HG03342 (cell line): ENCODE measurements around the gene KRT8.
"Not testable (repeated sequence)": the region's sequence is repeated elsewhere in the genome, so short reads cannot be mapped to it uniquely, and the experiment has no call there.

Experiments used
- ATAC-seq: cut with Tn5 transposase; IDR thresholded peaks from one replicate; pipeline ENCODE4 v1.9.1; 2021; ENCODE audit warnings: mild to moderate bottlenecking, moderate library complexity; ENCODE audit not compliant: unreplicated experiment

KRT8 gene

GRCh38 chr12:52904509-52905300 is at the start of gene KRT8:
Gene KRT8 (minus strand): TSS chr12:52905076. CDS start chr12:52904981, 95 bp downstream.
- ATAC-seq, result not testable (repeated sequence)

GRCh38 chr12:52953181-52953841 is 48.4 kb upstream of the KRT8 start:
- no peak for ATAC-seq

GRCh38 chr12:52952076-52952801 is 47.4 kb upstream of the KRT8 start:
- no peak for ATAC-seq

- no peak for ATAC-seq
Measured at GRCh38 chr12:52951640-52952039, 46.8 kb upstream of the KRT8 start.

- no peak for ATAC-seq
Measured at GRCh38 chr12:52951126-52951525, 46.2 kb upstream of the KRT8 start.

- ATAC-seq, result no peak
Measured at GRCh38 chr12:52950553-52950952, 45.7 kb upstream of the KRT8 start.

GRCh38 chr12:52949413-52950331 is 44.8 kb upstream of the KRT8 start:
- ATAC-seq, result no peak

GRCh38 chr12:52947738-52948423 is 43.0 kb upstream of the KRT8 start:
- no peak for ATAC-seq

GRCh38 chr12:52946797-52947547 is 42.1 kb upstream of the KRT8 start:
- ATAC-seq, result no peak

- ATAC-seq, result no peak
Measured at GRCh38 chr12:52946334-52946733, 41.5 kb upstream of the KRT8 start.

GRCh38 chr12:52945389-52946232 is 40.7 kb upstream of the KRT8 start:
- no peak for ATAC-seq

- no peak for ATAC-seq
Measured at GRCh38 chr12:52944683-52945388, 40.0 kb upstream of the KRT8 start.

- ATAC-seq, result no peak
Measured at GRCh38 chr12:52942901-52943181, 38.0 kb upstream of the KRT8 start.

- no peak for ATAC-seq
Measured at GRCh38 chr12:52942066-52942900, 37.4 kb upstream of the KRT8 start.

GRCh38 chr12:52929538-52929937 is 24.7 kb upstream of the KRT8 start:
- ATAC-seq, result no peak

GRCh38 chr12:52927964-52928363 is 23.1 kb upstream of the KRT8 start:
- ATAC-seq, result no peak

GRCh38 chr12:52926596-52927234 is 21.8 kb upstream of the KRT8 start:
- ATAC-seq, result no peak
